Sigmoid colon (tissue), 7 donors: ENCODE data around the gene CSTF1. TPM values are rescaled to one million over a fixed set of nuclear protein-coding genes. Genes with fewer than 3 reads are reported as not detected.
"Not testable (repeated sequence)": the region's sequence is repeated elsewhere in the genome, so short reads cannot be mapped to it uniquely, and the experiment has no call there.

Experiments used
- DNase-seq: peaks from one replicate; pipeline ENCODE4 v3.0.0-alpha.2; 2019
- H3K27ac ChIP-seq, 4 donors: fragments of 200-600 bp; sonication (generic); one replicate each; pipeline ENCODE4 v1.5.1; 2016 to 2019; ENCODE audit warnings: mild to moderate bottlenecking in 1 of 4
- H3K27me3 ChIP-seq, 3 donors: fragments of 200-600 bp; sonication (generic); one replicate each; pipeline ENCODE4 v1.5.1; 2019; ENCODE audit warnings: mild to moderate bottlenecking in 1 of 3
- H3K36me3 ChIP-seq, 4 donors: fragments of 200-600 bp; sonication (generic); one replicate each; pipeline ENCODE4 v1.5.1; 2016 to 2019
- H3K4me1 ChIP-seq, 4 donors: fragments of 200-600 bp; sonication (generic); one replicate each; pipeline ENCODE4 v1.5.1; 2017 to 2019
- H3K4me3 ChIP-seq, 4 donors: fragments of 200-600 bp; sonication (generic); one replicate each; pipeline ENCODE4 v1.5.1; 2017 to 2019; ENCODE audit warnings: mild to moderate bottlenecking in 2 of 4, moderate library complexity in 1 of 4
- H3K9me3 ChIP-seq, 4 donors: fragments of 200-600 bp in 3 of 4; sonication (generic) in 3 of 4; one replicate each; pipeline versions ENCODE4 v1.5.1 to v1.6.1; 2013 to 2019
- EP300 ChIP-seq, 4 donors: sonication (generic); formaldehyde crosslinking; IDR thresholded peaks; one replicate each; pipeline ENCODE4 v1.6.1; 2017; ENCODE audit warnings: antibody characterized with exemption in 4 of 4
- POLR2A ChIP-seq, 2 donors: fragments of 450-650 bp; IDR thresholded peaks; one replicate each; pipeline ENCODE4 v1.6.1; 2016; ENCODE audit warnings: antibody characterized with exemption in 2 of 2, mild to moderate bottlenecking in 2 of 2, moderate library complexity in 2 of 2
- POLR2AphosphoS5 ChIP-seq, 4 donors: sonication (generic); formaldehyde crosslinking; IDR thresholded peaks; one replicate each; pipeline ENCODE4 v1.6.1; 2017; ENCODE audit warnings: antibody characterized with exemption in 4 of 4
- WGBS, 2 donors: extraction: QIAGEN DNeasy Blood & Tissue Kit; methylation state at CpG; one replicate each; pipeline ENCODE4 v1.1.7; 2013; 5-methylcytosine and 5-hydroxymethylcytosine counted together
- intact Hi-C: fragments of 100-400 bp; cut with DNase I; formaldehyde crosslinking; loops from one replicate; pipeline ENCODE4 v1.15.1; 2023
- polyA plus RNA-seq, 3 donors: library from polyadenylated mRNA; stranded (reverse); fragments of 200-250 nt; gene quantifications; one replicate each; pipeline ENCODE4 v1.2.3, GENCODE V29; 2013
- total RNA-seq, 4 donors: library from RNA; depleted of rRNA; stranded (reverse); fragments of >200 nt; gene quantifications; one replicate each; pipeline ENCODE4 v1.1.0, GENCODE V29; 2016
- TF ChIP-seq, protein P1 (sequence below), 4 experiments: fragments of 450-650 bp in 3 of 4; fragments of 200-600 bp in 1 of 4; IDR thresholded peaks; one replicate each; pipeline ENCODE4 v1.5.1; 2016 to 2019; ENCODE audit warnings: antibody characterized with exemption in 4 of 4, mild to moderate bottlenecking in 3 of 4, moderate library complexity in 2 of 4
- donor health status: healthy with polysubstance abuse.
- donor health status: Bipolar disorder and iron deficiency.
- donor health status: healthy.

The CSTF1 gene
- total and polyA plus RNA-seq, 7 donors, result 7.2 to 24.6 (median 14.9) TPM

DNA sequence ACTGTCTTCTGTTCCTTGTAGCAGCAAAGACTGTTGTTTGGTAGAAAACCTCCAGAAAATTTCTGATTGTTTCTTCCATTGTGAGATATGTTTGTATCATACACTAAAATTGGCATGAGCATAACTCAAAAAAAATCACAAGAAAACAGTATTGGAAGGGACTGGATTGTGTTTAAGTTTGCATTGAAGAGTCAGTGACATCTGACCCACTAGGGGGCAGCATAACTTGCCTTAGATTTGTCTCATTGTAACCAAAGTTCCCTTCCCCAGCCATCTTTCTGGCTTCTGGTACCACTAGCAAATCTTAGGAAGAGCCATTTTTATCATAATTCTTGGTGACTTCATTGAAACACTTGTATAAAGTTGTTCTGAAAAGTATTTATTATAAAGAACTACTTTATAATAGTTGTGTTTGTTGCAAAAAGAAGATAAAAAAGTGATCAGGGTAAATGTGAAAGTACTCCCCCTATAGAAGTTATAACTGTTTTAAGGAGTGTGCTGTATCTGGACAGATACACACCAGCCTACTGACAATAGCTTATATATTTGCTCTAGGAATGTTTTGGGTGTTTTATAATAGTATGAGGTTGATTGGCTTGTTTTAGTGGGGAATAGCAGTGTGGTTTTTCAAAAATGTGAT is 7.7 kb downstream of the CSTF1 start:
- no peak overlapping the region for H3K27ac ChIP-seq
- peaks cover 27 to 93% (median 49%) of the 10 kb centered on the region in 4 donors for H3K36me3 ChIP-seq
- intact Hi-C loops, result no loop called here
- H3K27me3 ChIP-seq, result no peaks in the 10 kb centered on the region
- no peaks in the 10 kb centered on the region for H3K9me3 ChIP-seq
- DNase-seq, result no peak
- no peak overlapping the region for H3K4me3 ChIP-seq
- peaks cover 0 to 10% (median 5%) of the 10 kb centered on the region in 4 donors for H3K4me1 ChIP-seq
- TF ChIP-seq, protein P1, sequence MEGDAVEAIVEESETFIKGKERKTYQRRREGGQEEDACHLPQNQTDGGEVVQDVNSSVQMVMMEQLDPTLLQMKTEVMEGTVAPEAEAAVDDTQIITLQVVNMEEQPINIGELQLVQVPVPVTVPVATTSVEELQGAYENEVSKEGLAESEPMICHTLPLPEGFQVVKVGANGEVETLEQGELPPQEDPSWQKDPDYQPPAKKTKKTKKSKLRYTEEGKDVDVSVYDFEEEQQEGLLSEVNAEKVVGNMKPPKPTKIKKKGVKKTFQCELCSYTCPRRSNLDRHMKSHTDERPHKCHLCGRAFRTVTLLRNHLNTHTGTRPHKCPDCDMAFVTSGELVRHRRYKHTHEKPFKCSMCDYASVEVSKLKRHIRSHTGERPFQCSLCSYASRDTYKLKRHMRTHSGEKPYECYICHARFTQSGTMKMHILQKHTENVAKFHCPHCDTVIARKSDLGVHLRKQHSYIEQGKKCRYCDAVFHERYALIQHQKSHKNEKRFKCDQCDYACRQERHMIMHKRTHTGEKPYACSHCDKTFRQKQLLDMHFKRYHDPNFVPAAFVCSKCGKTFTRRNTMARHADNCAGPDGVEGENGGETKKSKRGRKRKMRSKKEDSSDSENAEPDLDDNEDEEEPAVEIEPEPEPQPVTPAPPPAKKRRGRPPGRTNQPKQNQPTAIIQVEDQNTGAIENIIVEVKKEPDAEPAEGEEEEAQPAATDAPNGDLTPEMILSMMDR (IDR thresholded peaks at IDR 0.05), result peak in 3 of 4 experiments; percentile 51 to 69 (median 57)
- no peak for TF ChIP-seq POLR2AphosphoS5 (IDR thresholded peaks at IDR 0.05)

GRCh38 chr20:56403465-56403864 is 11.0 kb downstream of the CSTF1 start:
- intact Hi-C loops, result no loop called here
- Histone ChIP-seq H3K27ac (no peak overlapping the region), H3K36me3 (peaks cover 22 to 94% (median 45%) of the 10 kb centered on the region in 4 donors), H3K27me3 (no peaks in the 10 kb centered on the region), H3K9me3 (no peaks in the 10 kb centered on the region), H3K4me3 (no peak overlapping the region), H3K4me1 (peaks cover 0 to 9% (median 4%) of the 10 kb centered on the region in 4 donors)
- TF ChIP-seq POLR2A (IDR thresholded peaks at IDR 0.05), result no peak
- TF ChIP-seq EP300 (IDR thresholded peaks at IDR 0.05), result no peak
- no peak for TF ChIP-seq POLR2AphosphoS5 (IDR thresholded peaks at IDR 0.05)
- TF ChIP-seq, protein P1 (IDR thresholded peaks at IDR 0.05), result no peak
- DNase-seq, result no peak
- 95% methylated on average over 26 of the region's 26 CpGs for WGBS, 2 donors

- H3K4me3 ChIP-seq, H3K27me3 ChIP-seq, intact Hi-C loops, H3K4me1 ChIP-seq, H3K27ac ChIP-seq, DNase-seq, H3K9me3 ChIP-seq: not testable (repeated sequence)
- 92% methylated on average over 12 of the region's 12 CpGs for WGBS, 2 donors
- H3K36me3 ChIP-seq, result peaks cover 13 to 87% (median 32%) of the 10 kb centered on the region in 4 donors
These were observed 12.9 kb downstream of the CSTF1 start for GRCh38 chr20:56405356-56405755.

DNA sequence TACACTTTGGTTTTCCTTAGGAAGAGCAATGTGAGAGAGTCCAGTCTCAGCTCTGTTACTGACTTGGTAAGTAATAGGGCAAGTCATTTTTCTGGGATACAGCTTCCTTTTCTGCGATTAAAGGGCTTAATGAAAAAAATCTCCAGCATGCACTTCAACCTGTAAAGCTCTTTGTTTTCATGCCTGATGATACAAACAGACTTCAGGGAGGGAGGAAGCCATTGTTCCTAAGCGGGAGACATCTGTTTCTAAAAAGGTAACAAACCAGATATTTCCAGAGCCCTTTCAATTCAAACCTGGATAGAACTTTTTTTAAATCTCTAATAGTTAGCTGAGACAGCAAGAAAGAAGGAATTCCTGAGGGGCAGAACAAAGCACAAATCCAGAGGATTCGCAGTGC is 14.5 kb downstream of the CSTF1 start:
- DNase-seq, result no peak
- Histone ChIP-seq H3K27ac (no peak overlapping the region), H3K27me3 (no peaks in the 10 kb centered on the region), H3K4me1 (no peaks in the 10 kb centered on the region), H3K4me3 (no peak overlapping the region), H3K9me3 (no peaks in the 10 kb centered on the region), H3K36me3 (peaks cover 7 to 73% (median 32%) of the 10 kb centered on the region in 4 donors)
- intact Hi-C loops, result no loop called here
- no peak for TF ChIP-seq EP300 (IDR thresholded peaks at IDR 0.05)
- TF ChIP-seq POLR2A (IDR thresholded peaks at IDR 0.05), result no peak
- no peak for TF ChIP-seq POLR2AphosphoS5 (IDR thresholded peaks at IDR 0.05)
- TF ChIP-seq, protein P1 (IDR thresholded peaks at IDR 0.05), result no peak
- WGBS, 2 donors, result 92 to 93% methylated on average over 3 of the region's 3 CpGs

- no peak for DNase-seq
- Histone ChIP-seq H3K27me3 (no peaks in the 10 kb centered on the region), H3K4me1 (no peaks in the 10 kb centered on the region), H3K9me3 (no peaks in the 10 kb centered on the region), H3K36me3 (peaks cover 0 to 47% (median 21%) of the 10 kb centered on the region in 4 donors), H3K27ac (peak overlapping the region in 3 of 4 donors; percentile 27 to 63 (median 48)), H3K4me3 (no peak overlapping the region)
- 87% methylated on average over 5 of the region's 5 CpGs for WGBS, 2 donors
- intact Hi-C loops, result no loop called here
- TF ChIP-seq EP300 (IDR thresholded peaks at IDR 0.05) (peak in 3 of 4 donors; percentile 12 to 57 (median 19)), POLR2A (IDR thresholded peaks at IDR 0.05) (no peak), POLR2AphosphoS5 (IDR thresholded peaks at IDR 0.05) (peak in 2 of 4 donors; percentile 22 to 33)
- TF ChIP-seq, protein P1 (IDR thresholded peaks at IDR 0.05), result no peak
These were observed 17.1 kb downstream of the CSTF1 start for GRCh38 chr20:56409521-56409920.
